GM19324 (cell line): ENCODE data around the gene REV3L.

Experiments
- ATAC-seq: cut with Tn5 transposase; IDR thresholded peaks from one replicate; pipeline ENCODE4 v1.9.1; 2021; ENCODE audit warnings: mild to moderate bottlenecking, moderate library complexity; ENCODE audit not compliant: unreplicated experiment, low FRiP score

REV3L gene

DNA sequence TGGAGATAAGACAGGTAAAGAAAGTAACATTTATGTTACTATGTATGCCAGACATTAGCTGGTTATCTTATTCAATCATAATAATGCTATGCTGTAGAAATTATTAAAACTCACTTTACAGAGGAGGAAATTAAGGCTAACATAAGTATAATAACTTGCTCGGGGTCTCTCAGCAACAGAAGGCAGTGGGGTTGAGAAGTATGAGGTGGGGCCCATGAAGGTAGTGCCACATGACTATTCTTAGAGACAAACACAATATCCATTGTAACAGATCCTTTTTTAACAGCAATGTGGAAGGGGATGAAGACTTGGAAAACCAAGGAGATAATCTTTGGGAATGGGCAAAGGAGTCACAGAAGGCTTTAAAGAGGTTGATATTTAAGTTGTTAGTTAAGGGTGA lies 11.5 kb downstream of the REV3L start:
- no peak for ATAC-seq

DNA sequence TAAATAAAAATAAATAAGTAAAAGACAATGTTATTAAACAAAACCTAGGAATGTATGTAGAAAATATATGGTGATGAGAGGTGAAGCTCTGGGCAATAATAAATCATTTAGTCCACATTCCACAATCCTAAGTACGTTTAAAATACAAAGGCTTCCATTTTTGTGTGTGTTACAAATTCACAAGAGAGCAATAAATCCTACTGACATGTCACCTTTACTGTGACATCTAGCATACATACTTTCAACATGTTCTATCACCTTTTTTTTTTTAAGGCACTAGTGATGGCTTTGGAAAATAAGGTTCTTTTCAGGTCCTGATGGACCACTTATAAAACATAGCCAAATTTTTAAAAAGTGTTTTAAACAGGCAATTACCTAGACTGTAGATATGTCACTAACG lies 12.0 kb downstream of the REV3L start:
- ATAC-seq: no peak

DNA sequence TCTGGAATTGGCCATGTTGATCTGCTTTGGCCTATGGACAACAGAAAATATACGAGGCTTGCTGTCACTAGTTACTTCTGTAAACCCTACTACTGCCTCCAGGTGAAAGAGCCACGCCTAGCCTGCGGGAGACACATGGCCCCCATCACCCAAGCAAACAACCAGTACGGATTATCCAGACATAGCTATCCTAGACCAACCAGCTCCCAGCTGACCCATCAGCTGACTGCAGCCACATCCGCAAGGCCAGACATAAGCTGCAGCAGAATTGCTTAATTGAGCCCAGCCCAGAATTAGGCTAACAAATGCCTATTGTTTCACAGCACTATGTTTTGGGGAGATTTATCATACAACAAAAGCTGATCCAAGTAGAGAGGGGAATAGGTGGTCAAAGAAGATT lies 13.5 kb downstream of the REV3L start:
- ATAC-seq: no peak

DNA sequence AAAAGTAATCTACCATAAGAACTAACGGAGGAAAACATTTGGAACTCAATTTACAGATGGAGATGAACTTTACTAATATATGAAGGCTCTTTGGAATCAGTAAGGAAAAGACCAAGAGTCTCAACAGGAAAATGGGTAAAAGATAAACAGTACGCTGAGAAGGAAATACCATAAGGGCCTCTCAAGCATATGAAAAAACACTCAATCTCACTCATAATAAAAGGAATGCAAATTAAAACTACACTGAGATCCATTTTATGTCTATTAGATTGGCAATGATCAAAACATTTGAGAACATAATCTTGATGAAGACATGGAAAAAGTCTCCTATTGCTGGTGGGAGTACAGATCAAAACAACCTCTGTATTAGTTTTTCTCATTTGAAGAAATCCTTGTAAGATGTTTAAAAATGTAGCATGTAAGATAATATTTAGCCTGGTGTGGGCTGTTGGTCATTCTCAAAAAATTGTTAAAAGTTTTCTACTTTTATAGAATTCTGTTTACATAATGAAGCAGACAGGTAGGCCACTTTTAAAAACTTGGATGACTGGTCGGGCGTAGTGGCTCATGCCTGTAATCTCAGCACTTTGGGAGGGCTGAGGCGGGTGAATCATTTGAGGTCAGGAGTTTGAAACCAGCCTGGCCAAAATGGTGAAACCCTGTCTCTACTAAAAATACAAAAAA lies 14.5 kb downstream of the REV3L start:
- ATAC-seq: no peak

DNA sequence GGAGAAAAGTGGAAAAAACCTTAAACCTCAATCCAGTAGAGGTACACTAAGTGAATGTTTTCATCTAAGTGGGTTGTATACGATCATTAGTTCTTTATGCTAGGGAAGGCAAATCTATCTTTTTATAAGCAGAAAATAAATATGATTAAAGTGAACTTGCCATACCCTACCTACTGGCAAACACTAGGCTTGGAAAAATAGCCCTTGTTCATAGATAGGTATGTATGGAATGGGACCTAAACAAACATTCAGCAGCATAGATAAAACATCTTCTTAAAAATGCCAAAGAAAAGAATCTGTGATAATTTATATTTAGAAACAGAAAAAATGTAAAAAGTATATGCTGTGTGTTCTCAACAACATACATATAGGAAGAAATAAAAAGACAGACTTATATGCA lies 18.8 kb downstream of the REV3L start:
- no peak for ATAC-seq

DNA sequence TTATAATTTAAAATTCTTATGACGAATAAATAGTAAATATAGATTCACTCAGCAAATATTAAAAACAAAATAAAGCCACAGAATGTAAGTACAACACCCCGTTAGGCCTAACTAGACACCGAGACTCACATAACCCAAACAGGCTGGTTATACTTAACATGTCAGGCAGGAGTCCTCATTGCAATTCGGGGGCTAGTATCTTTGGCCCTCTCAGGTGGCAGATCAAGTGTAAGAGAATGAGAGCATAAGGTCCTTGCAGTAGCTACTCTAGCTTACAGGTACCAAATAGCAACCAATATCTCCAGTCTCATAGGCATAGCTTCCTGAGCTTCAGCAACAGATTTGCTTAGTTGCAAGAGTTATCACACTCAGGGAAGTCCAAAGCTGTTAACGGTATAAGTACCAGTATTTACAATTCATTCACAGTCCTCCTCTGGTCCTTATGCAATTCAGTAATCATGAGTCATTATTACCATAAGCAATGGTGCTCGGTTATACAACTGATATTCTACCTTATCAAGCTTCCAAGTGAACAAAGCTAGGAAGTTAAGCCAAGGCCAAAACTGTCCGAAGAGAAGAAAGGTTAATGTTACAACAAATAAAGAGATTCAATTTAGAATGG lies 20.1 kb downstream of the REV3L start:
- ATAC-seq: no peak

DNA sequence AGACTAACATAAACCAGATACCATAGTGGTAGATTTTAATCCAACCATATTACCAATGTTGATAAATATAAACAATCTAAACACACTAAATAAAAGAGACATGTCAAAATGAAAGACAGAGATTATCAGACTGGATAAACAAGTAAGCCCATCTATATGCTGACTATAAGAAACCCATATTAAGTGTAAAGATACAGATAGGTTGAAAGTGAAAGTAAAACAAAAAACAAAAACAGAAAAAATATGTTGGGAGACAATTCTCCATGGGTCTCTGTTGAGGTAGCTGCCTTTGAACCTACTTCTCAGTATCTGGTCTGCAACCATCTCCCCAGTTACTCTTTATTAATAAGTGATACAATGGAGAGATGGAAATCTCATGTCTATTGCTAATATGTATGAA lies 21.2 kb downstream of the REV3L start:
- no peak for ATAC-seq

DNA sequence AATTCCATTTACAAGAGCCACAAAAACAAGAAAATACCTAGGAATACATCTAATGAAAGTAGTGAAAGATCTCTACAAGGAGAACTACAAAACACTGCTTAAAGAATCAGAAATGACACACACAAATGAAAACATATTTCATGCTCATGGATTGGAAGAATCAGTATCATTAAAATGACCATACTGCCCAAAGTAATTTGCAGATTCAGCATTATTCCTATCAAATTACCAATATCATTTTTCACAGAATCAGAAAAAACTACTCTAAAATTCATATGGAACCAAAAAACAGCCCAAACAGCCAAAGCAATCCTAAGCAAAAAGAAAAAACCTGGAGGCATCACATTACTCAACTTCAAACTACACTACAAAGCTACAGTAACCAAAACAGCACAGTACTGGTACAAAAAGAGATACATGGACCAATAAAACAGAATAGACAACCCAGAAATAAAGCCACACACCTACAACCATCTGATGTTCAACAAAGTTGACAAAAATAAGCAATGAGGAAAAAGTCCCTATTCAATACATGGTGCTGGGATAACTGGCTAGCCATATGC lies 24.3 kb downstream of the REV3L start:
- no peak for ATAC-seq

DNA sequence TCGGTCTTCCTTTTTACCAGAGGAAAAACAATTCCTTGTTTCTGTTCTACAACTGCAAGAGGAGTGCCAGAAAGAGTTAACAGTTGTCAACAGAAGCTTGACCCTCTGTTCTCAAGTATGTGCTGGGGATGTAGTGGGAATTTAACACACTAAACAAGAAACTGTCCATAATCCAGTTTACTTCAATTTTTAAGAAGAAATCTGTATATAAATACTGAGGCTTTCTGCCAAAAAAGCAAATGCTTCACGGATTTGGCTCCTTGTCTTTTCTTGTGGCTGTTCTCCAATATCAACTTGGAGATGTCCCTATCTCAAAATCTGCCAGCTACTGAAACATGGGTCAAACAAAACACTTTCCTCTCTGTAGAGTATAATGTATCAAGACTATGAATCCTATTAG lies 26.8 kb downstream of the REV3L start:
- no peak for ATAC-seq

DNA sequence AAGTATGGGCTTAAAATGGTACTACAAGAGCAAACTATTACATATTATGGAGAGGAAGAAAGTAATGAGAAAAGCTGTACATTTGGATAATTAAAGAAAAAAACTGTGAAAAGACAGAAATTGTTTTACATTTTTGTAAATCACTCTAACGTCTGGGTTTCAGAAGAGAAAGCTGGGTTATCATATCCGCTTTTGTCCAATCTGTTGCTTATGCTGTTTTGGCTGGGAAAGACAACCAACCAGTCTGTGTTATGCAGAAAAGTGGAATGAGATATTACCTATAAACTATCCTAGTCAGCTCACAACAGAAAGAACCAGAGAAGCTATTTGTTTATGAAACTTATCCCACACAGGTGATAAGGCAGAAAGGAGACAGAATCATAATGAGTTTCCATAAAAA lies 32.4 kb downstream of the REV3L start:
- ATAC-seq: no peak

DNA sequence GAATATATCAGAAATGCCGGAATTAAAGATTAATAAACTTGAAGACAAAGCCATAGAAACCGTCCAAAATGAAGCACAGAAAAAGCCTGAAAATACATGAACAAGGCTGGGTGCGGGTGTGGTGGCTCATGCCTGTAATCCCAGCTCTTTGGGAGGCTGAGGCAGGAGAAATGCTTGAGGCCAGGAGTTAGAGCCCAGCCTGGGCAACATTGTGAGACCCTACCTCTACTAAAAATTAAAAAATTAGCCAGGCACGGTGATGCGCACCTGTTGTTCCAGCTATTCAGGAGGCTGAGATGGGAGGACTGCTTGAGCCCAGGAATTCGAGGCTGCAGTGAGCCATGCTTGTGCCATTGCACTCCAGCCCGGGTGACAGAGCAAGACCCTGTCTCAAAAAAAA lies 32.9 kb downstream of the REV3L start:
- ATAC-seq: no peak

DNA sequence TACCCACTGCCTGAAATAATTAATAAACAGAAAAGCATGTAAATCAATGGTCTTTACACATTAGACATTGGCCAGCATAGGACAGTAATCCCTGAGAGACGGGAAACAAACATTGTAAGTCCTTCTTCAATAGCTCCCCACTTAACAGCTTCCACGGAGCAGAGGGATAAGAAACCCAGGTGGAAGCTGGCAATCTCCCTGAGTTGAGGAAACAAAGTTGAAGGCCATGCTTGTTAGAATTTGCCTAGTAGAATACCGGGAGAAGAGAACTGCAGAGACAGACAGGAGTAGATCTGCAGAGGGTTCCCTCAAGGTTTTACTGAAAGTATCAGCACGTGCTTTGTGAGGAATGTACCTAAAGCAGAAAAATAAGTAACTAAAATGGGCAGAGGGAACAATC lies 33.9 kb downstream of the REV3L start:
- ATAC-seq: no peak

DNA sequence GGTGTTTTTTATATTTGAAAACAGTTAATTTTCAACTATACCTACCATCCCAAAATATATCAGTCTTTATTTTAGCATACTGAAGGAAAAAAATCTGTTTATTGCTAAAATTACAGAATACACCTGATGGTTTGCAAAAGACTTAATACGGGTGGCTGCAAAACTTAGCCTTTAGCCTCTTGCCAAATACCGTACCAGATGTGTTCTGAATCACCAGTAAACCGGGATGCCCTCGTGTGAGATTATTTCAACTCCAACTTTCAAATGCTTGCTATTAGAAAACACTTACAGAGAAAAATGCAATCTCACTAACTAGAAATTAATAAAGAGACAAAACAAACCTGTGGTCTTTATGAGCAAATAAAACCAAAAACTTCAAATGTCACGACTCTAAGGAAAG lies 36.0 kb downstream of the REV3L start:
- no peak for ATAC-seq

DNA sequence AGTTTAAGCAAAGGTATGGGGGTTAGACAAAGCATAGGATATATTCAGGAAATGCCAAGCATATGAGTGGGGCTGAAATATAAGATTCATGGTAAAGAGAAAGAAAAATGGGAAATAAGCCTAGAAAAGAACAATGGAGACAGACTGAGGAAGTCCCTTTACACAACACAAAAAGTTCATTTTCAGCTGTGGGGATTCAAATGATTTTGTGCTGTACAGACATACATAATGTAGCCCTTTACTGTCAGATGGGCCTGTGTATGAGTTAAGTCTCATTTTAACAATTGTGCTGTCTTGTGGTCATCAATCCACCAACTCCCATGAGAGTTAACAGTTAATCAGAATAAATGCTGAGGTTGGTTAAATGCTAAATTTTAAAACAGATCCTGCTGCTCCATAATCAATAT lies 37.2 kb downstream of the REV3L start:
- no peak for ATAC-seq

DNA sequence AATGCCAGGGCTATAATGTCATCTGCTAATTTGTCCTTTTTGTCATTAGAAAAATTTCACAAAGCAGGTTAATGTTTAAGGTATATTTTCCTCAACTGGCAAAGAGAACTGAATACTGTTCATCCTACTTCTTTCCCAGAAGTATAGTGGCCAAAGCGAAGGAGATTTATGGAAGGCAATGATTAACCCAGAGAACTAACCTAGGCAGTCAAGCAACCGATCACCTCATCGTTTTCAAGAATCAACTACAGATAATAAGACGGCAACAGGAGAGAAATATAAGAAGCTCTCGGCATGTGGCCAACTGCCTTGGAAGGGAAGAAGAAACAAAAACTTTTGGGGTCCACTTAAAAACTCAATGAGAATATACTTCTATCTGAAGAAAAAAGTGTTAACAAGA lies 38.2 kb downstream of the REV3L start:
- no peak for ATAC-seq

DNA sequence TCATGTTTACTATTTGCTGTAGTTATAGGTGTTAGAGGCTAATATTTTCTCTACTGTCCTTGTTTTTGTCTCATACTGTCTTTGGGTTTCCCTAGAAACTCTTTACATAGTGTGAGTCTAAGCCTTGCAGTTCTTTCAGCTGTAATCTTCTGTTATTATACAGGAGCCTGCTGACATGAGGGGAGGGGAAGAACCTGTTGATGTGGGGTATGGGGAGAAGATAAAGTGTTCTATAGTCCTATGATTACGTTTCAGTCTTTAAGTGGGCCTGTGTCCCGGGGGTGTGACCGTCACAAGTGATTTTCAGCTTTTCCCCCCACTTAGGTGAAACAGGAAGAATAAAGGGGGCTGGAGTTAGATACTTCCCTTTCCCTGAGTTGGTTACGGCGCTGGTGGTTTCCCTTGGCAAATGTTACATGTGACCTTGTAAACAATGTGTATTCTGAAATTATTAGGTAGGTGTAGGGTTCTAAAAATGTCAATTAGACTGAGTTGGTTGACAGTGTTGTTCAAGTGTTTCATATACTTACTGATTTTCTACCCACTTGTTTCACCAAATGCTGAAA lies 41.3 kb downstream of the REV3L start:
- ATAC-seq: no peak

DNA sequence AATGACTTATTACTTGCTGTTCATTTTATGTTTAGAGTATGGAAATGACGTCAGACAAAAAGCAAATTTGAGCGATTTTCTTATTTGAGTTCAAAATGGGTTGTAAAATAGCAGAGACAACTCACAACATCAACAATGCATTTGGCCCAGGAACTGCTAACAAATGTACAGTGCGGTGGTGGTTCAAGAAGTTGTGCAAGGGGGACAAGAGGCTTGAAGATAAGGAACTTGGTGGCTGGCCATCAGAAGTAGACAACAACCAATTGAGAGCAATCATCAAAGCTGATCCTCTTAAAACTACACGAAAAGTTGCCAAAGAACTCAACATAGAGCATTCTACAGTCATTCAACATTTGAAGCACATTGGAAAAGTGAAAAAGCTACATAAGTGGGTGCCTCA lies 43.8 kb downstream of the REV3L start:
- ATAC-seq: no peak

DNA sequence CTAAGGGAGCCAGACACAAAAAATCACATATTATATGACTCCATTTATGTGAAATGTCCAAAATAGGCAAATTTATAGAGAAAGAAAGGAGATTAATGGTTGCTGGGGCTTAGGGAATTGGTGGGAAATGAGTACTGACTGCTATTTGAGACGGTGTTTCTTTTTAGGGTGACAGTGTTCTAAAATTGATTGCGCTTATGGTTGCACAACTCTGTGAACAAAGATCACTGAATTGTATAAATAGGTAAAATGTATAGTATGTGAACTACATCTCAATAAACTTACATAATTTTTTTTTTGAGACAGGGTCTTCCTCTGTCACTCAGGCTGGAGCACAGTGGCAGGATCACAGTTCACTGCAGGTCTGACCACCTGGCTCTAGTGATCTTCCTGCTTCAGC lies 45.4 kb downstream of the REV3L start:
- no peak for ATAC-seq

DNA sequence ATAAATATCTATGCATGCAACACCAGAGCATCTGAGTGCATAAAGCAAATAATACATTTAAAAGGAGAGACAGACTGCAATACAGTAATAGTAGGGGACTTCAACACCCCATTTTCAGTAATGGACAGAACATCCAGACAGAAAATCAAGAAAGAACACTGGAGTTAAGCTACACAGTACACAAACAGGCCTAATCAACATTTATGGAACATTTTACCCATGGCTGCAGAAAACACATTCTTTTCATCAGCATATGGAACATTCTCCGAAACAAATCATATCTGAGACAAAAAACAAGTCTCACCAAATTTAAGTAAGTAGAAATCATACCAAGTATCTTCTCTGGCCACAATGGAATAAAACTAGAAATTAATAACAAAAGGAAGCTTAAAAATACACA lies 50.5 kb downstream of the REV3L start:
- no peak for ATAC-seq

DNA sequence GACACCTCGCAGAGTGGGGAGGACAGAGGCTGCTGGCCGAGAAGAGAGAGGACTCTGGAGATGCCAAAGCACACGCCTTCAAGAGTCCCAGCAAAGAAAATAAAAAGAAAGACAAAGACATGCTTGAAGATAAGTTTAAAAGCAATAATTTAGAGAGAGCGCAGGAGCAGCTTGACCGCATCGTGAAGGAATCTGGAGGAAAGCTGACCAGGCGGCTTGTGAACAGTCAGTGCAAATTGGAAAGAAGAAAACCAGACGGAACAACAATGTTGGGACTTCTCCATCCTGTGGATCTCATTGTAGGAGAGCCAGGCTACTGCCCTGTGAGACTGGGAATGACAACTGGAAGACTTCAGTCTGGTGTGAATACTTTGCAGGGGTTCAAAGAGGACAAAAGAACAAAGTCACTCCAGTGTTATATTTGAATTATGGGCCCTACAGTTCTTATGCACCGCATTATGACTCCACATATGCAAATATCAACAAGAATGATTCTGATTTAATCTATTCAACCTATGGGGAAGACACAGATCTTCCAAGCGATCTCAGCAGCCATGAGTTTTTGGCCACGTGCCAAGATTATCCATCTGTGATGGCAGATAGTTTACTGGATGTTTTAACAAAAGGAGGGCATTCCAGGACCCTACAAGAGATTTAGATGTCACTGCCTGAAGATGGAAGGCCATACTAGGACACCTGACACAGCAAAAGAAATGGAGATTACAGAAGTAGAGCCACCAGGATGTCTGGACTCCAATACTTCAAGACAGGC lies 52.2 kb downstream of the REV3L start:
- no peak for ATAC-seq

DNA sequence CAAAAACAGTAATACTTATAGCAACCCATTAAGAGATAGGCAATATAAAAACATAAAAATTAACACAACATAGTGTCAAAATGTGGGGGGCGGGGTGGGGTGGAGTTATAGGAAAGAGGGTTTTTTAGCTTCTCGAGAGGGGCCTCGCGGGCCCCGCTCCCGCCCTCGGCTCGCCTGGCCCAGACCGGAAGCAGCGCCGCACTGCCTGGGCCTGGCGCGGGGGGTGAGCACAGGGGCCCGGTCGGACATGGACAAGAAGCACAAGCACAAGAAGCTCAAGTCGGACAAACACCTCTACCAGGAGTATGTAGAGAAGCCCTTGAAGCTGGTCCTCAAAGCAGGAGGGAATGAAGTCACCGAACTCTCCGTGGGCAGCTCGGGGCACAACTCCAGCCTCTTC lies 53.4 kb downstream of the REV3L start:
- ATAC-seq: no peak
